Type B pancreatic cell (in vitro differentiated cells): Measurements from ENCODE around the gene EXT2. TPM values are rescaled to one million over a fixed set of nuclear protein-coding genes. Genes with fewer than 3 reads are reported as not detected.

Experiments
- DNase-seq: peaks from one replicate; pipeline ENCODE4 v3.0.0; 2021; ENCODE audit warnings: mixed read lengths; ENCODE audit not compliant: unreplicated experiment; ENCODE audit errors: extremely low spot score
- H3K27ac Mint-ChIP-seq: 2 replicates; pipeline ENCODE4 v1.8.0; 2021; ENCODE audit warnings: mild to moderate bottlenecking, mixed read lengths
- H3K27me3 Mint-ChIP-seq: 2 replicates; pipeline ENCODE4 v1.8.0; 2021; ENCODE audit warnings: mixed read lengths
- H3K36me3 Mint-ChIP-seq: 2 replicates; pipeline ENCODE4 v1.8.0; 2021; ENCODE audit warnings: mixed read lengths
- H3K4me1 Mint-ChIP-seq: one replicate; pipeline ENCODE4 v1.8.0; 2021; ENCODE audit warnings: mixed read lengths; ENCODE audit not compliant: unreplicated experiment
- H3K4me3 Mint-ChIP-seq: 2 replicates; pipeline ENCODE4 v1.8.0; 2021; ENCODE audit warnings: mild to moderate bottlenecking, mixed read lengths
- H3K9me3 Mint-ChIP-seq: 2 replicates; pipeline ENCODE4 v1.8.0; 2021; ENCODE audit warnings: mixed read lengths
- CTCF ChIP-seq: fragments of 200-600 bp; sonication (generic); conservative IDR thresholded peaks from 2 replicates; pipeline ENCODE4 v1.5.0; 2021; ENCODE audit warnings: antibody characterized with exemption, mild to moderate bottlenecking
- total RNA-seq: library from RNA; stranded (reverse); gene quantifications from 2 replicates; pipeline ENCODE4 v1.2.1, GENCODE V29; 2021; ENCODE audit warnings: low replicate concordance

EXT2 gene
- total RNA-seq, 1 donor from 2014 or later, result 62.7 TPM

- Mint-ChIP-seq H3K27me3 (no peaks in the 10 kb centered on the region), H3K9me3 (peaks cover 15% of the 10 kb centered on the region), H3K36me3 (peaks cover 37% of the 10 kb centered on the region), H3K4me1 (peaks cover 23% of the 10 kb centered on the region), H3K27ac (no peak overlapping the region), H3K4me3 (no peak overlapping the region)
- no peak for TF ChIP-seq CTCF
- DNase-seq, result no peak
Measured at GRCh38 chr11:44208976-44209603, 113.6 kb downstream of the EXT2 start.

- DNase-seq, result no peak
- Mint-ChIP-seq H3K27ac (no peak overlapping the region), H3K4me3 (no peak overlapping the region), H3K27me3 (no peaks in the 10 kb centered on the region), H3K9me3 (peaks cover 10% of the 10 kb centered on the region), H3K36me3 (peaks cover 28% of the 10 kb centered on the region), H3K4me1 (peaks cover 12% of the 10 kb centered on the region)
- TF ChIP-seq CTCF, result no peak
Measured at GRCh38 chr11:44212128-44212527, 116.7 kb downstream of the EXT2 start.

- H3K27me3 Mint-ChIP-seq, result no peaks in the 10 kb centered on the region
- TF ChIP-seq CTCF, result no peak
- H3K4me3 Mint-ChIP-seq, result no peak overlapping the region
- peaks cover 10% of the 10 kb centered on the region for H3K9me3 Mint-ChIP-seq
- DNase-seq, result no peak
- peaks cover 12% of the 10 kb centered on the region for H3K4me1 Mint-ChIP-seq
- no peak overlapping the region for H3K27ac Mint-ChIP-seq
- H3K36me3 Mint-ChIP-seq, result peaks cover 25% of the 10 kb centered on the region
Measured at GRCh38 chr11:44213148-44213547, 117.7 kb downstream of the EXT2 start.

GRCh38 chr11:44217432-44217831 is 122.0 kb downstream of the EXT2 start:
- no peaks in the 10 kb centered on the region for H3K27me3 Mint-ChIP-seq
- H3K36me3 Mint-ChIP-seq, result peaks cover 9% of the 10 kb centered on the region
- peaks cover 8% of the 10 kb centered on the region for H3K9me3 Mint-ChIP-seq
- H3K27ac Mint-ChIP-seq, result no peak overlapping the region
- DNase-seq, result no peak
- no peak for TF ChIP-seq CTCF
- H3K4me3 Mint-ChIP-seq, result no peak overlapping the region
- peaks cover 30% of the 10 kb centered on the region for H3K4me1 Mint-ChIP-seq

GRCh38 chr11:44219830-44220796 is 124.6 kb downstream of the EXT2 start:
- H3K36me3 Mint-ChIP-seq, result peaks cover 9% of the 10 kb centered on the region
- no peaks in the 10 kb centered on the region for H3K27me3 Mint-ChIP-seq
- no peak for DNase-seq
- no peak overlapping the region for H3K27ac Mint-ChIP-seq
- H3K4me3 Mint-ChIP-seq, result no peak overlapping the region
- TF ChIP-seq CTCF, result no peak
- H3K4me1 Mint-ChIP-seq, result peaks cover 35% of the 10 kb centered on the region
- no peaks in the 10 kb centered on the region for H3K9me3 Mint-ChIP-seq
